Loucy (cell line): ENCODE measurements around the gene EFNA3.

ENCODE experiments used
- H2AFZ ChIP-seq: fragments of 200-600 bp; sonication (generic); 2 replicates; pipeline ENCODE4 v1.6.0; 2016; ENCODE audit warnings: antibody characterized with exemption, mild to moderate bottlenecking, low read length, moderate library complexity
- H3F3A ChIP-seq: fragments of 200-600 bp; 2 replicates; pipeline ENCODE4 v1.6.0; 2016; ENCODE audit warnings: antibody characterized with exemption, low read depth, mild to moderate bottlenecking
- H3K27me3 ChIP-seq: fragments of 200-600 bp; sonication (generic); 2 replicates; pipeline ENCODE4 v1.6.1; 2014; ENCODE audit warnings: low read length, mild to moderate bottlenecking; ENCODE audit not compliant: insufficient read depth, poor library complexity, severe bottlenecking
- H3K36me3 ChIP-seq: fragments of 200-600 bp; sonication (generic); 2 replicates; pipeline ENCODE4 v1.6.1; 2016; ENCODE audit warnings: low read length; ENCODE audit not compliant: insufficient read depth
- H3K4me1 ChIP-seq: fragments of 200-600 bp; sonication (generic); 2 replicates; pipeline ENCODE4 v1.5.1; 2014; ENCODE audit warnings: low read length, mild to moderate bottlenecking; ENCODE audit not compliant: insufficient read depth, poor library complexity, severe bottlenecking
- H3K4me2 ChIP-seq: fragments of 200-600 bp; sonication (generic); 2 replicates; pipeline ENCODE4 v1.6.0; 2014; ENCODE audit warnings: antibody characterized with exemption, low read length, low read depth, mild to moderate bottlenecking; ENCODE audit not compliant: poor library complexity, severe bottlenecking
- H3K4me3 ChIP-seq: fragments of 200-600 bp; sonication (generic); 2 replicates; pipeline ENCODE4 v1.5.1; 2014; ENCODE audit warnings: low read length, mild to moderate bottlenecking, mixed read lengths; ENCODE audit not compliant: poor library complexity, severe bottlenecking
- H3K79me2 ChIP-seq: fragments of 200-600 bp; sonication (generic); 2 replicates; pipeline ENCODE4 v1.6.1; 2014; ENCODE audit warnings: low read length; ENCODE audit not compliant: insufficient read depth
- H3K9ac ChIP-seq: fragments of 200-600 bp; sonication (generic); 2 replicates; pipeline ENCODE4 v1.6.0; 2014; ENCODE audit warnings: mild to moderate bottlenecking, low read depth, low read length, moderate library complexity; ENCODE audit not compliant: poor library complexity, severe bottlenecking
- H3K9me2 ChIP-seq: fragments of 200-600 bp; sonication (generic); replicated peaks from 2 replicates; pipeline ENCODE4 v1.6.1; 2016; ENCODE audit warnings: low read depth, low read length, mixed read lengths
- H3K9me3 ChIP-seq: fragments of 200-600 bp; sonication (generic); 2 replicates; pipeline ENCODE4 v1.6.1; 2014; ENCODE audit warnings: mild to moderate bottlenecking, antibody characterized with exemption, low read length, low read depth; ENCODE audit not compliant: insufficient read depth
- H4K20me1 ChIP-seq: fragments of 200-600 bp; sonication (generic); 2 replicates; pipeline ENCODE4 v1.6.0; 2014; ENCODE audit warnings: antibody characterized with exemption, low read length, mild to moderate bottlenecking; ENCODE audit not compliant: insufficient read depth, poor library complexity, severe bottlenecking
- CTCF ChIP-seq: fragments of 200-600 bp; sonication (generic); conservative IDR thresholded peaks from 2 replicates; pipeline ENCODE4 v1.5.1; 2014; ENCODE audit warnings: mild to moderate bottlenecking, antibody characterized with exemption, low read length
- EZH2phosphoT487 ChIP-seq: fragments of 200-600 bp; IDR thresholded peaks from 2 replicates; pipeline ENCODE4 v1.6.1; 2018; ENCODE audit warnings: antibody characterized with exemption, mild to moderate bottlenecking, moderate library complexity, borderline replicate concordance

The EFNA3 gene

GRCh38 chr1:155030899-155031298 is 47.7 kb upstream of the EFNA3 start:
- no peak overlapping the region for H3K4me3 ChIP-seq
- no peaks in the 10 kb centered on the region for H3K9me3 ChIP-seq
- no peaks in the 10 kb centered on the region for H3K36me3 ChIP-seq
- H3K9ac ChIP-seq: no peak overlapping the region
- H3K4me2 ChIP-seq: no peak overlapping the region
- no peaks in the 10 kb centered on the region for H3K9me2 ChIP-seq
- H3F3A ChIP-seq: no peaks in the 10 kb centered on the region
- H3K4me1 ChIP-seq: no peaks in the 10 kb centered on the region
- TF ChIP-seq EZH2phosphoT487: no peak
- no peak for TF ChIP-seq CTCF
- H3K79me2 ChIP-seq: no peaks in the 10 kb centered on the region
- no peaks in the 10 kb centered on the region for H4K20me1 ChIP-seq
- H3K27me3 ChIP-seq: no peaks in the 10 kb centered on the region
- H2AFZ ChIP-seq: no peak overlapping the region

- no peak overlapping the region for H2AFZ ChIP-seq
Observed at GRCh38 chr1:155032886-155033285, 45.8 kb upstream of the EFNA3 start.

GRCh38 chr1:155033524-155033923 is 45.1 kb upstream of the EFNA3 start, which contains the start of the genes DCST1 and DCST2:
TSS of gene DCST1 (plus strand) at chr1:155033824. CDS start at chr1:155034037, 213 bp downstream.
TSS of gene DCST2 (minus strand) at chr1:155033781. CDS start at chr1:155033701, 80 bp downstream.
- no peaks in the 10 kb centered on the region for H3K27me3 ChIP-seq
- H3K9me3 ChIP-seq: no peaks in the 10 kb centered on the region
- TF ChIP-seq CTCF (no peak), EZH2phosphoT487 (no peak)
- H3K9ac ChIP-seq: no peak within 1 kb of the TSS
- H3K4me3 ChIP-seq: no peak within 1 kb of the TSS
- no peak within 1 kb of the TSS for H2AFZ ChIP-seq
- H3K79me2 ChIP-seq: no peaks in the 10 kb centered on the region
- no peak within 1 kb of the TSS for H3K4me2 ChIP-seq
- H4K20me1 ChIP-seq: no peaks in the 10 kb centered on the region
- no peaks in the 10 kb centered on the region for H3K36me3 ChIP-seq
- no peaks in the 10 kb centered on the region for H3K4me1 ChIP-seq
- H3K9me2 ChIP-seq: no peaks in the 10 kb centered on the region
- H3F3A ChIP-seq: no peaks in the 10 kb centered on the region

More at GRCh38 chr1:155032886-155033285, 45.8 kb upstream of the EFNA3 start:
- H3K4me2 ChIP-seq: no peak overlapping the region
- no peaks in the 10 kb centered on the region for H3K36me3 ChIP-seq
- no peaks in the 10 kb centered on the region for H4K20me1 ChIP-seq
- no peaks in the 10 kb centered on the region for H3K27me3 ChIP-seq
- no peaks in the 10 kb centered on the region for H3F3A ChIP-seq
- H3K9ac ChIP-seq: no peak overlapping the region
- no peak for TF ChIP-seq EZH2phosphoT487
- no peak for TF ChIP-seq CTCF
- no peaks in the 10 kb centered on the region for H3K4me1 ChIP-seq
- no peaks in the 10 kb centered on the region for H3K79me2 ChIP-seq
- no peak overlapping the region for H3K4me3 ChIP-seq
- no peaks in the 10 kb centered on the region for H3K9me2 ChIP-seq
- no peaks in the 10 kb centered on the region for H3K9me3 ChIP-seq
